PC-9 (cell line): ENCODE results near the gene RARB.

Source experiments
- EZH2 ChIP-seq: fragments of 200-600 bp; sonication (generic); IDR thresholded peaks from 2 replicates; pipeline ENCODE4 v1.8.0; 2017; ENCODE audit warnings: antibody characterized with exemption, low read depth
- TF ChIP-seq, protein P1 (sequence below): fragments of 200-600 bp; sonication (generic); conservative IDR thresholded peaks from 2 replicates; pipeline ENCODE4 v1.6.1; 2017; ENCODE audit warnings: mixed run types, antibody characterized with exemption, mild to moderate bottlenecking, moderate library complexity

DNA sequence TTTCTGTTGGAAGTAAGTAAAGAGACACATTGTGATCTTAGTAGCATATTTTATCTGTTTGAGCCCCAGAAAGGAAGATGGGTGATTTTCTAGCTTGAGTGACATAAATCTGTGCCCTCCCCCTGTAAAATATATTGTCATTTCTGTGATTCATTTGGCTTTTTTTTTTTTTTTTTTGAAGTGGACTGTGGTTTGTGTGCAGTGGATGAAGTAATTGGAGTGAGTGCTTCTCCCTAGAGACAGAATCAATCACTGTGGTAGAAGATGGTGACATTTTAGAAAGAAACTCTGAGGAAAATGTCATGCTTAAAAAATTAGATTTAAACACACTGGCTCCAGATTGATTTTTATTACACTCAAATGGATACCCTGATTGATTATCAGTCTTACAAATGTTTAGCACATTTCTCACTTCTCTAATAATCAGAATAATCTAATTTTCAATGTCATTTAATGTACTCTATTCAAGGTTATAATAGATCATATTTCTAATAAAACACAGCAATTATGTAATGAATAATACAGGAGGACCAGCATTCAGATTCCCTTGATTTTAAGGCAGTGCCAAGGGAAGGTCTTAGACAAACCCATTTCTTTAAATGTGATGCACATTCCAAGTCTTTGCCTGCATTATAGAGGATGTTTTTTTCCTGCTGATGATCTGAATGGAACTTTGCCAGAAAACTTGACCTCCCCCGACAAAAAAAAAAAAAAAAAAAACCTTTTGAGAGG lies 120.0 kb downstream of the RARB start:
- TF ChIP-seq, protein P1, sequence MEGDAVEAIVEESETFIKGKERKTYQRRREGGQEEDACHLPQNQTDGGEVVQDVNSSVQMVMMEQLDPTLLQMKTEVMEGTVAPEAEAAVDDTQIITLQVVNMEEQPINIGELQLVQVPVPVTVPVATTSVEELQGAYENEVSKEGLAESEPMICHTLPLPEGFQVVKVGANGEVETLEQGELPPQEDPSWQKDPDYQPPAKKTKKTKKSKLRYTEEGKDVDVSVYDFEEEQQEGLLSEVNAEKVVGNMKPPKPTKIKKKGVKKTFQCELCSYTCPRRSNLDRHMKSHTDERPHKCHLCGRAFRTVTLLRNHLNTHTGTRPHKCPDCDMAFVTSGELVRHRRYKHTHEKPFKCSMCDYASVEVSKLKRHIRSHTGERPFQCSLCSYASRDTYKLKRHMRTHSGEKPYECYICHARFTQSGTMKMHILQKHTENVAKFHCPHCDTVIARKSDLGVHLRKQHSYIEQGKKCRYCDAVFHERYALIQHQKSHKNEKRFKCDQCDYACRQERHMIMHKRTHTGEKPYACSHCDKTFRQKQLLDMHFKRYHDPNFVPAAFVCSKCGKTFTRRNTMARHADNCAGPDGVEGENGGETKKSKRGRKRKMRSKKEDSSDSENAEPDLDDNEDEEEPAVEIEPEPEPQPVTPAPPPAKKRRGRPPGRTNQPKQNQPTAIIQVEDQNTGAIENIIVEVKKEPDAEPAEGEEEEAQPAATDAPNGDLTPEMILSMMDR = no peak
- no peak for TF ChIP-seq EZH2
